Spleen (tissue), 11 donors: ENCODE measurements around the gene AIF1L. TPM values are rescaled to one million over a fixed set of nuclear protein-coding genes. Genes with fewer than 3 reads are reported as not detected.

Source experiments
- DNase-seq: peaks from one replicate; pipeline ENCODE4 v3.0.0-alpha.2; 2020
- H3K27ac ChIP-seq, 8 donors: fragments of 200-600 bp; sonication (generic) in 7 of 8; 1 replicate in 4 of 8; 2 replicates in 4 of 8; pipeline versions ENCODE4 v1.5.0 to v1.8.0; 2016 to 2021; ENCODE audit warnings: inconsistent platforms in 4 of 8, mild to moderate bottlenecking in 4 of 8, moderate library complexity in 1 of 8
- H3K27me3 ChIP-seq, 7 donors: fragments of 200-600 bp; sonication (generic) in 6 of 7; replicated peaks in 1 of 7; 1 replicate in 4 of 7; 2 replicates in 3 of 7; pipeline versions ENCODE4 v1.5.0 to v1.8.0; 2016 to 2021; ENCODE audit warnings: inconsistent platforms in 3 of 7, mild to moderate bottlenecking in 1 of 7
- H3K36me3 ChIP-seq, 6 donors: fragments of 200-600 bp; sonication (generic) in 5 of 6; 1 replicate in 4 of 6; 2 replicates in 2 of 6; pipeline versions ENCODE4 v1.5.0 to v1.8.0; 2016 to 2021; ENCODE audit warnings: inconsistent platforms in 2 of 6
- H3K4me1 ChIP-seq, 6 donors: fragments of 200-600 bp; sonication (generic) in 5 of 6; 1 replicate in 3 of 6; 2 replicates in 3 of 6; pipeline versions ENCODE4 v1.5.0 to v1.8.0; 2016 to 2021; ENCODE audit warnings: inconsistent platforms in 3 of 6
- H3K4me3 ChIP-seq, 8 donors: fragments of 200-600 bp; sonication (generic) in 7 of 8; 1 replicate in 4 of 8; 2 replicates in 4 of 8; pipeline versions ENCODE4 v1.5.0 to v1.8.0; 2016 to 2021; ENCODE audit warnings: inconsistent platforms in 4 of 8, mild to moderate bottlenecking in 4 of 8, moderate library complexity in 2 of 8
- H3K9me3 ChIP-seq, 8 donors: fragments of 200-600 bp; sonication (generic) in 7 of 8; 1 replicate in 4 of 8; 2 replicates in 4 of 8; pipeline versions ENCODE4 v1.5.0 to v1.8.0; 2016 to 2021; ENCODE audit warnings: inconsistent platforms in 4 of 8
- POLR2A ChIP-seq, 3 donors: fragments of 450-650 bp; IDR thresholded peaks; one replicate each; pipeline ENCODE4 v1.5.1; 2017; ENCODE audit warnings: antibody characterized with exemption in 3 of 3, mild to moderate bottlenecking in 1 of 3
- POLR2AphosphoS5 ChIP-seq, 3 donors: sonication (generic); formaldehyde crosslinking; IDR thresholded peaks; one replicate each; pipeline ENCODE4 v1.5.1; 2017; ENCODE audit warnings: antibody characterized with exemption in 3 of 3
- WGBS, 5 donors: extraction: QIAGEN DNeasy Blood & Tissue Kit in 3 of 5; methylation state at CpG; one replicate each; pipeline versions ENCODE4 v1.1.5 to v1.1.7; 2013 to 2018; 5-methylcytosine and 5-hydroxymethylcytosine counted together
- intact Hi-C: fragments of 100-400 bp; cut with DNase I; formaldehyde crosslinking; loops from one replicate; pipeline ENCODE4 v1.15.0; 2023; ENCODE audit warnings: low total_unique reads
- polyA plus RNA-seq, 3 donors: library from polyadenylated mRNA; stranded (reverse); fragments of 200-250 nt; gene quantifications; one replicate each; pipeline ENCODE4 v1.2.1, GENCODE V29; 2013
- total RNA-seq, 7 donors: library from RNA; depleted of rRNA in 3 of 7; stranded (reverse); fragments of >200 nt in 3 of 7; fragmentation: NEBNext Ultra II Directional in 4 of 7; extraction: Animal tissue kit (Norgen Biotek cat#: 25700) in 4 of 7; gene quantifications; one replicate each; pipeline versions ENCODE4 v1.1.0 to v1.2.1, GENCODE V29; 2016 to 2021
- TF ChIP-seq, protein P1 (sequence below), 11 experiments: fragments of 200-600 bp in 7 of 11; fragments of 450-650 bp in 4 of 11; sonication (generic) in 4 of 11; IDR thresholded peaks in 8 of 11; conservative IDR thresholded peaks in 3 of 11; 1 replicate in 7 of 11; 2 replicates in 4 of 11; pipeline versions ENCODE4 v1.4.0 to v1.8.0; 2016 to 2021; ENCODE audit warnings: antibody characterized with exemption in 11 of 11, inconsistent platforms in 4 of 11, mild to moderate bottlenecking in 1 of 11
- donor health status: healthy with polysubstance abuse.
- donor health status: DM: no; HTN: no; CAD: no; lungs with moderate emphysema.
- donor health status: DM: no; HTN: no; CAD: no.
- donor health status: Bipolar disorder and iron deficiency.
- donor health status: healthy.
- donor health status: DM: no; HTN: no; CAD: no.
- donor health status: DM: yes; HTN: yes; CAD: no.

The AIF1L gene
- total and polyA plus RNA-seq, 10 donors: 47.4 to 596 (median 240) TPM

DNA sequence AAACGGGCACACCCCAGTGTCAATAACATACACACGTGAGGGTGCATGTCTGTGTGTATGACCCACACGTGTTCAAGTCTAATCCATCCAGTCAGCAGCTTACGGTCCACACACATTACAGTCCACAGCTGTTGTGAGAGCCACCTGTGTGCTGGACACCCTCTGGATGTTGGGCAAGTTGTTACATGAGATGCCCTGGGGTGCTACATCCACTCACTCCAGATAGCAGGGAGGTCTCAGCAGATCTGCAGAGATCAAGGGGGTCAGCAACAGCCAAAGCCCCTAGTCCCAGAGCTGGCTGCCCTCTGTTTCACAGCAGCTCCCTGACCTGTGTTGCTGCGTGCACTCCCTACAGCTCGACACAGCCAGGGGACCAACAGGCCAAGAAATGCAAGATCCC, 4.3 kb upstream of the AIF1L start:
- WGBS, 5 donors: 77 to 96% (median 87%) methylated on average over 5 to 6 of the region's 6 CpGs

GRCh38 chr9:131092548-131093440, 3.5 kb upstream of the AIF1L start:
- Histone ChIP-seq H3K4me1 (peaks cover 6 to 54% (median 27%) of the 10 kb centered on the region in 6 donors), H3K36me3 (peaks cover 0 to 22% (median 0%) of the 10 kb centered on the region in 6 donors), H3K27me3 (peaks cover 4 to 50% (median 20%) of the 10 kb centered on the region in 7 donors), H3K4me3 (no peak overlapping the region), H3K27ac (no peak overlapping the region), H3K9me3 (no peaks in the 10 kb centered on the region)
- no peak for DNase-seq
- intact Hi-C loops: no loop called here
- WGBS, 5 donors: 73 to 84% (median 80%) methylated on average over 19 to 24 of the region's 24 CpGs
- TF ChIP-seq, protein P1, sequence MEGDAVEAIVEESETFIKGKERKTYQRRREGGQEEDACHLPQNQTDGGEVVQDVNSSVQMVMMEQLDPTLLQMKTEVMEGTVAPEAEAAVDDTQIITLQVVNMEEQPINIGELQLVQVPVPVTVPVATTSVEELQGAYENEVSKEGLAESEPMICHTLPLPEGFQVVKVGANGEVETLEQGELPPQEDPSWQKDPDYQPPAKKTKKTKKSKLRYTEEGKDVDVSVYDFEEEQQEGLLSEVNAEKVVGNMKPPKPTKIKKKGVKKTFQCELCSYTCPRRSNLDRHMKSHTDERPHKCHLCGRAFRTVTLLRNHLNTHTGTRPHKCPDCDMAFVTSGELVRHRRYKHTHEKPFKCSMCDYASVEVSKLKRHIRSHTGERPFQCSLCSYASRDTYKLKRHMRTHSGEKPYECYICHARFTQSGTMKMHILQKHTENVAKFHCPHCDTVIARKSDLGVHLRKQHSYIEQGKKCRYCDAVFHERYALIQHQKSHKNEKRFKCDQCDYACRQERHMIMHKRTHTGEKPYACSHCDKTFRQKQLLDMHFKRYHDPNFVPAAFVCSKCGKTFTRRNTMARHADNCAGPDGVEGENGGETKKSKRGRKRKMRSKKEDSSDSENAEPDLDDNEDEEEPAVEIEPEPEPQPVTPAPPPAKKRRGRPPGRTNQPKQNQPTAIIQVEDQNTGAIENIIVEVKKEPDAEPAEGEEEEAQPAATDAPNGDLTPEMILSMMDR (IDR thresholded peaks at IDR 0.05 in 8 of 11, conservative IDR thresholded peaks at IDR 0.05 in 3 of 11): no peak
- peak in 2 of 3 donors; percentile 13 to 16 for TF ChIP-seq POLR2AphosphoS5 (IDR thresholded peaks at IDR 0.05)

More for the DNA sequence above, 4.3 kb upstream of the AIF1L start:
- Histone ChIP-seq H3K4me1 (peaks cover 6 to 53% (median 27%) of the 10 kb centered on the region in 6 donors), H3K9me3 (no peaks in the 10 kb centered on the region), H3K36me3 (peaks cover 0 to 29% (median 0%) of the 10 kb centered on the region in 6 donors), H3K4me3 (no peak overlapping the region), H3K27me3 (peaks cover 4 to 42% (median 18%) of the 10 kb centered on the region in 7 donors), H3K27ac (no peak overlapping the region)
- DNase-seq: no peak
- TF ChIP-seq, protein P1 (IDR thresholded peaks at IDR 0.05 in 8 of 11, conservative IDR thresholded peaks at IDR 0.05 in 3 of 11): no peak
- TF ChIP-seq POLR2AphosphoS5 (IDR thresholded peaks at IDR 0.05) (no peak), POLR2A (IDR thresholded peaks at IDR 0.05) (no peak)
- intact Hi-C loops: no loop called here

DNA sequence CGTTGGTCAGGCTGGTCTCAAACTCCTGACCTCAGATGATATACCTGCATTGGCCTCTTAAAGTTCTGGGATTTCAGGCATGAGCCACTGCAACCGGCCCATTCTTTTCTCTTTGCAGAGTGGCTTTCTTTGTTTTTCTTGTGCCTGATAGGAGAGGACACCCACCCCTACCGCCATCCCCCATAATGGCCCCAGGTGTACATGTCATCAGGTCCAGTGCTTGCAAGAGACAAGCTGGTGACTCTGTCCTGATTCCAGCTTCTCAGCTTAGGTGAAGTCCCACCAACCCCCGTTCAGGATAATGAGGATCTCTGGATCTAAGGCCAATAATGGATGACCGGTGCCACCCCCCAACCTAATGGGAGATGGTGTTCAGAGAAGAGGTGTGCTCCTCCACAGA, 2.3 kb upstream of the AIF1L start:
- 82 to 87% (median 86%) methylated on average over 5 of the region's 5 CpGs for WGBS, 5 donors
- peaks cover 4 to 59% (median 20%) of the 10 kb centered on the region in 7 donors for H3K27me3 ChIP-seq
- no peak overlapping the region for H3K4me3 ChIP-seq
- H3K27ac ChIP-seq: no peak overlapping the region
- TF ChIP-seq, protein P1 (IDR thresholded peaks at IDR 0.05 in 8 of 11, conservative IDR thresholded peaks at IDR 0.05 in 3 of 11): no peak
- TF ChIP-seq POLR2AphosphoS5 (IDR thresholded peaks at IDR 0.05) (no peak), POLR2A (IDR thresholded peaks at IDR 0.05) (no peak)
- H3K4me1 ChIP-seq: peaks cover 6 to 66% (median 31%) of the 10 kb centered on the region in 6 donors
- DNase-seq: no peak
- H3K36me3 ChIP-seq: peaks cover 0 to 25% (median 0%) of the 10 kb centered on the region in 6 donors
- intact Hi-C loops: no loop called here
- H3K9me3 ChIP-seq: no peaks in the 10 kb centered on the region

- Histone ChIP-seq H3K9me3 (no peaks in the 10 kb centered on the region), H3K4me1 (peaks cover 6 to 72% (median 34%) of the 10 kb centered on the region in 6 donors), H3K27me3 (peaks cover 4 to 59% (median 20%) of the 10 kb centered on the region in 7 donors), H3K27ac (peak overlapping the region in 5 of 8 donors; percentile 85 to 90 (median 88)), H3K4me3 (no peak overlapping the region), H3K36me3 (peaks cover 0 to 25% (median 0%) of the 10 kb centered on the region in 6 donors)
- TF ChIP-seq POLR2A (IDR thresholded peaks at IDR 0.05) (no peak), POLR2AphosphoS5 (IDR thresholded peaks at IDR 0.05) (peak in 2 of 3 donors; percentile 39 to 47)
- TF ChIP-seq, protein P1 (IDR thresholded peaks at IDR 0.05 in 8 of 11, conservative IDR thresholded peaks at IDR 0.05 in 3 of 11): no peak
- intact Hi-C loops: no loop called here
- DNase-seq: no peak
- WGBS, 5 donors: 67 to 86% (median 74%) methylated on average over 11 to 12 of the region's 12 CpGs
Measured at GRCh38 chr9:131094622-131095021, 1.7 kb upstream of the AIF1L start.
